ENCODE results near the gene SSX4.
"Not testable (repeated sequence)": the region's sequence is repeated elsewhere in the genome, so short reads cannot be mapped to it uniquely, and the experiment has no call there.

- TF ChIP-seq POLR2A, CTCF (IDR thresholded peaks at IDR 0.05): not testable (repeated sequence)
These were observed 50.4 kb downstream of the SSX4 start for GRCh38 chrX:48433713-48434112.

All from adrenal gland (tissue), 5 donors.